GDM1 (cell line): ENCODE measurements around the gene DISC1.
"Not testable (repeated sequence)": the region's sequence is repeated elsewhere in the genome, so short reads cannot be mapped to it uniquely, and the experiment has no call there.

Source experiments
- DNase-seq: peaks from one replicate; lab custom pipeline; 2025; lab: John Stamatoyannopoulos, UW

Gene DISC1

GRCh38 chr1:231887866-231888265 is 261.3 kb downstream of the DISC1 start:
- no peak for DNase-seq

DNA sequence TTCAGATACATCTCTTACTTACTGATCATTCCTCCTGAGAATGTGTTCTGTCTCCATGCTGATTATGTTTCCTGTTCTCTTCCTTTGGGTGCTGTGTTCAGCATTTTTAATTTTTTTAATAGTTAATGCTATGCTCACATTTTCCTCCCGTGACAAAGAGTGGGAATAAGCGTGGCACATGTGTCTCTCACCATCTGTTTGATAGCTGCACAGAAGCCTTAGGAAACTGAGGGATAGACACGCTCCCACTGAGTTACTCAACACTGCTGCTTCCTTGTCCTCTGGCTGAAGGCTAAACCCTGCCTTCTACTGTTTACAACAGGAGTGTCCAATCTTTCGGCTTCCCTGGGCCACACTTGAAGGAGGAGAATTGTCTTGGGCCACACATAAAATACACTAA is 264.2 kb downstream of the DISC1 start:
- DNase-seq: no peak

DNA sequence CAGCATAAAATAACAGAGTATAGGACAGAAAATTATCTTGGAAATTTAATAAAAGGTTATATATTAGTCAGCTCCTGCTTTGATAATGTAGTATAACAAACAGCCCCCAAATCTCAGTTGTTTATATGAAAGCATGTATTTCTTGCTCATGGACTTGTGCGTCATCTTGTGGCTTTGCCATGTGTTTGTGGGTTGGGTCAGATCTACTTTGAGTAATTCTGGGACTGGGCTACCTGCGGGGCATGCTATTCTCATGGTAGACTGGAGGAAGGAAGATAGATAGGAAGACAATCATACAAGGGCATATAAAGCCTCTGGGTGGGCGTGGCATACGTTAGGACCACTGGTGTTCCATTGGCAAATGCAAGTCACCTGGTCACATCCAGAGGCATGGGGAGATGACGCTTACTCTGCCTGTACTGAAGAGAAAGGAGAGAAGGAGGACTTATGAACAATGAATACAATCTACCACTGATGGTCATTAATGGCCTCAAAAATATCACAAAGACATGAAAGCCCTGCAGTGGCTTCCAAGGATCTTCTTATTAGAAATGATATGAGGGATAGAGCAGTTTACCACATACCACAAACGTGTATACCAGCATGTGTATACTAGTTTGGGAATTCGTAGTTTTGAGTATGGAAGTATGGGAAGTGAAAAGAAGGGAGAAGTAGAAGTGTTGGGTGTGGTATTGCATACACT is 267.0 kb downstream of the DISC1 start:
- DNase-seq: no peak

GRCh38 chr1:231896806-231897205 is 270.2 kb downstream of the DISC1 start:
- DNase-seq: no peak

- DNase-seq: no peak
Measured at GRCh38 chr1:231899046-231899445, 272.5 kb downstream of the DISC1 start.

- no peak for DNase-seq
Measured at GRCh38 chr1:231899713-231900435, 273.3 kb downstream of the DISC1 start.

DNA sequence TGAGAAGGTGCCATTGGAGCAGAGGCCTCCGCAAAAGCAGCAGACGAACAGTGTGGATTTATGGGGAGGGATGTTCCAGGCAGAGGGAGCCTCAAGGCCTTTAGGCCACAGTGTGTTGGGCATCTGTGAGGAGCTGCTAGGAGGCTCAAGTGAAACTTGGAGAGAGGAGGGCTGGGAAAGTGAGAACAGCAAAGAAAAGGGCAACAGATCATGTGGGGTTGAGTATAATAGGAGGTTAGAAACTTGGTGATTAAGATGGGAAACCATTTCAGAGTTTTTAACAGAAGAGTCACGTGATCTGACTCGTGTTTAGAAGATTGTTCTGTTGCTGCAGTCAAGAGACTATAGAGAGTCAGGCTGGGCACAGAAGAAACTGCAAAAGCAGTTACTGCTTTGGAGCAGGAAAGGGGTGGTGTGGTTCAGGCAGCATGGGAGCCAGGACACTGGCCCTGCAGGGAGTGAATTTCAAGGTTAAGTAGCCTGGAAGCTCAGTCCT is 277.0 kb downstream of the DISC1 start:
- DNase-seq: no peak

DNA sequence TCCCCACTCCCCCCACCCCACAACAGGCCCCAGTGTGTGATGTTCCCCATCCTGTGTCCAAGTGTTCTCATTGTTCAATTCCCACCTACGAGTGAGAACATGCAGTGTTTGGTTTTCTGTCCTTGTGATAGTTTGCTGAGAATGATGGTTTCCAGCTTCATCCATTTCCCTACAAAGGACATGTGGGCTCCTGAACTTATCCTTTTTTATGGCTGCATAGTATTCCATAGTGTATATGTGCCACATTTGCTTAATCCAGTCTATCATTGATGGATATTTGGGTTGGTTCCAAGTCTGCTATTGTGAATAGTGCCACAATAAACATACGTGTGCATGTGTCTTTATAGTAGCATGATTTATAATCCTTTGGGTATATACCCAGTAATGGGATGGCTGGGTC is 280.7 kb downstream of the DISC1 start:
- not testable (repeated sequence) for DNase-seq

- DNase-seq: no peak
Measured at GRCh38 chr1:231913493-231913892, 286.9 kb downstream of the DISC1 start.

GRCh38 chr1:231918239-231919015 is 291.8 kb downstream of the DISC1 start:
- DNase-seq: no peak

- DNase-seq: no peak
Measured at GRCh38 chr1:231919239-231919885, 292.8 kb downstream of the DISC1 start.

- no peak for DNase-seq
Measured at GRCh38 chr1:231919886-231920285, 293.3 kb downstream of the DISC1 start.

GRCh38 chr1:231921646-231922345 is 295.2 kb downstream of the DISC1 start:
- DNase-seq: no peak

- no peak for DNase-seq
Measured at GRCh38 chr1:231923491-231924041, 297.0 kb downstream of the DISC1 start.

GRCh38 chr1:231924180-231924579 is 297.6 kb downstream of the DISC1 start:
- no peak for DNase-seq

GRCh38 chr1:231925864-231926263 is 299.3 kb downstream of the DISC1 start:
- DNase-seq: no peak

DNA sequence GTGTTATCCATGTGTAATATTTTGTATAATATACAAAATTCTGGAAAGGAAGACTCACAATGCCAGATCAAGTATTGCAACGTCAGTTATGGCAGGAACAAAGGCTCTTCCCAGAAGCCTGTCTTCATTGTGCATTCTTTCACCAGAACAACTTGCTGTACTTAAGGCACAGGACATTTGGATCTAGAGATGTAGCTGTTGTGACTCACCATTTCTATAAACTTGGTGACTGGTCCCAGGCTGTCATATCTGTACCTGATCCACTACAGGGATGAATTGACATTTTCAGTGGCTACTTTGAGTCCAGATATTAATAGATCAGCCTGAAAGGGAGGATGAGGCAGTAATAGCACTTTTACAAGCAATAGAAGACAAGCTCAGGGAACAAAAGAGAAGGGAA is 299.8 kb downstream of the DISC1 start:
- DNase-seq: no peak

- DNase-seq: no peak
Measured at GRCh38 chr1:231926933-231927332, 300.3 kb downstream of the DISC1 start.

DNA sequence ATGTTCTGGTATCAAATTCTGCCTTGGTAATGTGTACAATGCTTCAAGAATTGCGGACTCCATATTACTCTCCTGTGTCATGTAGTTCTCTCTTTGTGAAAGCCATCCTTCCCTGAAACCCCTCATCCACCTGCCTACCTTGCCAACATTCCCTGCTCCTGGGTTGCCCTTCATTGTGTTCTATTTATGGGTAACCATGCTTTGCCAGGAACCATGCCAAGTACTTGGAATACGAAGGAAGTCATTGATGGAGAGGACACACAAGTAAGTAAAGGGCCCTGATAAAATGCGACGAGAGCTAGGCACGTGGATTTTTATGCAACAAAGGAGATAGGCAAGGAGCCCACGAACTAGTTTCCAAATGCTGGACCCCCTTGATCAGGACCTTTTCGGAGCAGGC is 300.8 kb downstream of the DISC1 start:
- DNase-seq: no peak

- no peak for DNase-seq
Measured at GRCh38 chr1:231929311-231929710, 302.7 kb downstream of the DISC1 start.

DNA sequence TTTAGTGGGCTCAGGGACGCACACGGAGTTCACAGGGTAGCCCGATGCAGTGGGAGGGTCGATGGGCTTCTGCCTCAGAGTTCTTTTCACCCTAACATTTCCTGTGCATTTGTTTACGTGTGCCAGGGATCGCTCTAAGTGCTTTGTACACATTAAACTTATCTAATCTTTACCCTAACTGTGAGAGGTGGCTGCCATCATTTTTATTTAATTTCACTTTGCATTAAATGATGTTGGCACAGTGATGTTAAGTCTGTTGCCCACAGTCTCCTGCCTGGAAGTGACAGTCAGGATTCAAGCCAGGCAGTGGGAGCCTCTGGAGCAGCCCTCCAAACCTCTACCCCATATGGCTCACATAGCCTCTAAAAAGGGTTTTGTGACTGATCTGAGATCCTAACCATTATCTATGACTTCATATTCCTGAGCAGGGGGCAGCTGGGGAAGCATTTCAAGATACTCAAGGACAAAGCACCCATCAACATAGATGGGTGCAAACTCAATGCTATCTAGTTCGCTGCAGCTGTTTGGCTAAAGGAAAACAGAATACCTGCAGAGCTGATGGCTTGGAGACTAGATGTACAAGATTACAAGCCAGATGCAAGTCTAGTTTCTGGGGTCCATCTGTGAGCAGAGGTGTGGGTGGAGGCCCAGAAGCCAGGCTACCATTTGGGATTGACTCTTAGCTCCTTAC is 303.8 kb downstream of the DISC1 start:
- DNase-seq: no peak
